GM12878 (cell line): Measurements from ENCODE around the gene LGALS9. TPM values are rescaled to one million over a fixed set of nuclear protein-coding genes. Genes with fewer than 3 reads are reported as not detected.
A peak's percentile ranks its signal among the peaks of the same experiment; 100 is the strongest.

Experiments used
- ATAC-seq: fragments of 200-7000 bp; cut with Tn5 transposase; 3 replicates; pipeline ENCODE4 v1.9.1; 2020; ENCODE audit warnings: mild to moderate bottlenecking, moderate library complexity
- BruUV-seq: library from RNA; stranded (reverse); fragments of 400-500 nt; replicated peaks from 2 replicates; lab custom pipeline; 2021; lab: Mats Ljungman, UMichigan
- CTCF ChIA-PET: fragments of 300-600 bp; sonication (Branson Sonifier 250); formaldehyde crosslinking; extraction: SDS; loops from one replicate; lab custom pipeline; 2021; ENCODE audit warnings: inconsistent platforms; lab: Yijun Ruan, JAX
- POLR2A ChIA-PET: fragments of 350-600 bp; formaldehyde crosslinking; extraction: SDS; loops from one replicate; lab custom pipeline; 2021; ENCODE audit warnings: inconsistent platforms; lab: Charles Lee
- RAD21 ChIA-PET: fragments of 300-600 bp; sonication (Branson Sonifier 250); formaldehyde crosslinking; loops from one replicate; lab custom pipeline; 2023; ENCODE audit warnings: antibody characterized with exemption; ENCODE audit not compliant: unreplicated experiment; lab: Charles Lee
- SMC1A ChIA-PET: fragments of 300-600 bp; sonication (Branson Sonifier 250); formaldehyde crosslinking; loops from one replicate; lab custom pipeline; 2023; ENCODE audit not compliant: unreplicated experiment, uncharacterized antibody; lab: Charles Lee
- DNase-seq: peaks from one replicate; pipeline ENCODE4 v3.0.0-alpha.2; 2011; ENCODE audit warnings: low read depth, low spot score
- FAIRE-seq: peaks from 3 replicates; lab custom pipeline; 2011; peaks lifted over from hg19 to GRCh38; lab: Jason Lieb, UNC
- H2AFZ ChIP-seq: 2 replicates; pipeline ENCODE4 v1.6.0; 2011; ENCODE audit warnings: low read depth, low read length, control low read depth; ENCODE audit not compliant: control insufficient read depth
- H3K27ac ChIP-seq: 2 replicates; pipeline ENCODE4 v1.5.1; 2011; ENCODE audit warnings: control low read depth; ENCODE audit not compliant: control insufficient read depth, insufficient read depth
- H3K27me3 ChIP-seq, 2 experiments: replicated peaks in 1 of 2; 2 replicates each; pipeline versions ENCODE4 v1.6.0 to v1.6.1; 2011; ENCODE audit warnings: low read length in 1 of 2; ENCODE audit not compliant: control insufficient read depth in 2 of 2, insufficient read depth in 2 of 2
- H3K36me3 ChIP-seq, 2 experiments: 2 replicates each; pipeline ENCODE4 v1.5.1; 2011; ENCODE audit warnings: low read length in 1 of 2; ENCODE audit not compliant: control insufficient read depth in 2 of 2, insufficient read depth in 2 of 2
- H3K4me1 ChIP-seq: 2 replicates; pipeline ENCODE4 v1.6.1; 2011; ENCODE audit warnings: mild to moderate bottlenecking, low read length, moderate library complexity, mixed read lengths; ENCODE audit not compliant: control insufficient read depth, insufficient read depth
- H3K4me2 ChIP-seq: 2 replicates; pipeline ENCODE4 v1.6.0; 2011; ENCODE audit warnings: control low read depth; ENCODE audit not compliant: control insufficient read depth, insufficient read depth
- H3K4me3 ChIP-seq: fragments of 200-600 bp; sonication (generic); 2 replicates; pipeline ENCODE4 v1.5.1; 2016
- H3K79me2 ChIP-seq: 2 replicates; pipeline ENCODE4 v1.6.0; 2011; ENCODE audit warnings: low read length; ENCODE audit not compliant: control insufficient read depth, insufficient read depth
- H3K9ac ChIP-seq: 2 replicates; pipeline ENCODE4 v1.8.0; 2011; ENCODE audit warnings: low read length, control low read depth, mixed read lengths; ENCODE audit not compliant: control insufficient read depth, insufficient read depth
- H3K9me3 ChIP-seq: replicated peaks from 3 replicates; pipeline ENCODE4 v1.5.1; 2011; ENCODE audit warnings: mild to moderate bottlenecking, low read length; ENCODE audit not compliant: control insufficient read depth, insufficient read depth
- H4K20me1 ChIP-seq: 2 replicates; pipeline ENCODE4 v1.6.0; 2011; ENCODE audit not compliant: control insufficient read depth, insufficient read depth
- ATF7 ChIP-seq: fragments of 450-650 bp; IDR thresholded peaks from 2 replicates; pipeline ENCODE4 v1.6.1; 2016; ENCODE audit warnings: low read depth, mild to moderate bottlenecking
- EED ChIP-seq: sonication (generic); IDR thresholded peaks from 2 replicates; pipeline ENCODE4 v1.6.1; 2016; ENCODE audit warnings: antibody characterized with exemption, low read depth
- HDAC6 ChIP-seq: fragments of 200-600 bp; sonication (generic); IDR thresholded peaks from one replicate; pipeline ENCODE4 v1.8.0; 2017; ENCODE audit warnings: antibody characterized with exemption; ENCODE audit not compliant: unreplicated experiment
- JUNB ChIP-seq: IDR thresholded peaks from 2 replicates; pipeline ENCODE4 v1.6.1; 2016; ENCODE audit warnings: antibody characterized with exemption, mild to moderate bottlenecking
- MEF2B ChIP-seq: fragments of 450-650 bp; IDR thresholded peaks from 2 replicates; pipeline ENCODE4 v1.6.1; 2018; ENCODE audit warnings: mild to moderate bottlenecking, moderate library complexity; ENCODE audit not compliant: partially characterized antibody, poor library complexity, severe bottlenecking
- NFYB ChIP-seq: IDR thresholded peaks from 2 replicates; pipeline ENCODE4 v1.6.1; 2011; ENCODE audit warnings: low read depth, mild to moderate bottlenecking, low read length, improper control_type of control experiment, moderate library complexity; ENCODE audit not compliant: insufficient read depth
- RAD51 ChIP-seq: fragments of 450-650 bp; IDR thresholded peaks from 2 replicates; pipeline ENCODE4 v1.6.1; 2016; ENCODE audit warnings: moderate library complexity, mild to moderate bottlenecking, inconsistent platforms
- RUNX3 ChIP-seq: IDR thresholded peaks from 2 replicates; pipeline ENCODE4 v1.6.1; 2012; ENCODE audit warnings: low read length, inconsistent platforms
- ZNF384 ChIP-seq: IDR thresholded peaks from 2 replicates; pipeline ENCODE4 v1.6.1; 2012; ENCODE audit warnings: low read depth, mild to moderate bottlenecking, low read length, improper control_type of control experiment, borderline replicate concordance
- WGBS: methylation state at CpG from one replicate; pipeline ENCODE4 v1.1.6; 2016; ENCODE audit warnings: low lambda C conversion rate; ENCODE audit not compliant: insufficient replicate concordance, insufficient coverage; ENCODE audit errors: missing lambda C conversion rate; 5-methylcytosine and 5-hydroxymethylcytosine counted together
- in situ Hi-C: fragments of 300-500 bp; cut with MboI; formaldehyde crosslinking; loops from 9 replicates; pipeline ENCODE4 v1.14.3; 2018; ENCODE audit warnings: mixed read lengths
- intact Hi-C: fragments of 100-400 bp; cut with micrococcal nuclease; formaldehyde crosslinking; loops from one replicate; pipeline ENCODE4 v1.14.2; 2022; ENCODE audit not compliant: unreplicated experiment
- polyA plus RNA-seq, 11 experiments: library from polyadenylated mRNA; depleted of rRNA in 4 of 11; unstranded in 6 of 11; stranded (reverse) in 5 of 11; fragments of >200 nt; fragmentation: Nextera tagmentation in 4 of 11; fragmentation: Illumina TruSeq in 1 of 11; extraction: Ambion mirVana in 4 of 11; extraction: Trizol in 1 of 11; gene quantifications; 1 replicate in 1 of 11; 2 replicates in 10 of 11; pipeline versions ENCODE4 v1.2.1 to v1.2.3, GENCODE V29; 2011 to 2016; ENCODE audit warnings: inconsistent platforms in 2 of 11, missing spikeins in 2 of 11, low read depth in 1 of 11
- total RNA-seq, 4 experiments: library from RNA; depleted of rRNA in 3 of 4; stranded (reverse); fragments of >200 nt in 3 of 4; fragmentation: Illumina TruSeq in 1 of 4; extraction: Trizol in 1 of 4; gene quantifications; 2 replicates each; pipeline versions ENCODE4 v1.2.1 to v1.2.3, GENCODE V29; 2013 to 2021

Gene LGALS9
- total and polyA plus RNA-seq, 10 of the 15 experiments (the other 5 are each of a cell fraction or from before 2014, with no cell fraction given), result 22.5 to 294 (median 155) TPM

DNA sequence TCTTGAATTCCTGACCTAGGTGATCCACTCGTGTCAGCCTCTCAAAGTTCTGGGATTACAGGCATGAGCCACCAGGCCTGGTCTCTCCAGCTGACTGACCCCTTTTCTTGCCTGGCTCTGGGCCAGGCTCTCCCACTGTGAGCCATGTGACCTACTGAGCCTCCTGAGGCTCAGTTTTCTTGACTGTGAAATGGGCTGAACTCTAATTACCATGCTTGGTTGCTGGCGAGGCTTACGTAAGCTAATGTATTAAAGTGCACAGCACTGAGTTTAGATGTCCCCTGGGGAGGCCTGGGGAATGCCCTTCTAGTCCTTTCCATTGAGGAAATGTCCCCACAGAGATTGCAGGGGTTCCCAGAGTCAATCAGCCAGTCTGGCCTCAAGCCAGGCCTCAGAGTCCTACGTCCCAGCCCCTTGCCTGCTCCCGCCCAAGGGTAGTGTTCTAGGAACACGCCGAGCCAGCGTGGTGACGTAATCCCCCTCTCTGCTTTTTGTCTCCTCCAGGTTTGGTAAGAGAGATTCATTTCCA lies 45.8 kb upstream of the LGALS9 start:
- intact Hi-C loops, result no loop called here
- H3K4me1 ChIP-seq, result peaks cover 7% of the 10 kb centered on the region
- H3K27ac ChIP-seq, result peak overlapping the region; percentile 10; the same call in 1 of the 2 replicates
- H3K79me2 ChIP-seq, result peaks cover 3% of the 10 kb centered on the region; the same call in 1 of the 2 replicates
- no peaks in the 10 kb centered on the region for H3K9me3 ChIP-seq
- no TSS peak for BruUV-seq
- in situ Hi-C loops, result loop anchor here (10.0 kb wide), 1 partner anchor 200 kb away; no protein-coding TSS in a partner anchor
- no peak overlapping the region for H3K9ac ChIP-seq
- H2AFZ ChIP-seq, result no peak overlapping the region
- no peak for TF ChIP-seq HDAC6
- peak; percentile 17; the same call in 1 of the 2 replicates for TF ChIP-seq RAD51
- no peak for TF ChIP-seq NFYB
- TF ChIP-seq ATF7, result peak; percentile 25; the same call in 1 of the 2 replicates
- TF ChIP-seq RUNX3, result peak; percentile 8; the same call in 1 of the 2 replicates
- TF ChIP-seq EED, result peak; percentile 51; the same call in 1 of the 2 replicates
- TF ChIP-seq ZNF384, result no peak
- TF ChIP-seq JUNB, result 0 out of 2 replicates have a peak, but pooled peaks have one; percentile 9
- TF ChIP-seq MEF2B, result peak; percentile 43
- DNase-seq, result no peak
- RAD21 ChIA-PET, result interaction anchor here (1.0 to 2.0 kb wide), 6 partner anchors 14 to 129 kb away, joined by 3 to 9 read pairs (median 6); partner anchors contain the start of gene KSR1
- H3K4me3 ChIP-seq, result no peak overlapping the region
- CTCF ChIA-PET, result interaction anchor here (0.6 to 2.8 kb wide), 4 partner anchors 15 to 130 kb away, joined by 3 to 8 read pairs (median 6); partner anchors contain the start of gene KSR1
- POLR2A ChIA-PET, result no interaction called here
- 51% methylated on average over 9 of the region's 9 CpGs for WGBS
- no peaks in the 10 kb centered on the region for H3K27me3 ChIP-seq
- SMC1A ChIA-PET, result interaction anchor here (1.2 to 1.8 kb wide), 2 partner anchors 40 to 127 kb away, joined by 3 to 9 read pairs; no protein-coding TSS in a partner anchor
- H3K36me3 ChIP-seq, result peaks cover 3 to 43% of the 10 kb centered on the region in 2 experiments; a peak in 2 of 4 replicates
- ATAC-seq, result peak; percentile 59
- no peak for FAIRE-seq
- H4K20me1 ChIP-seq, result no peaks in the 10 kb centered on the region
- H3K4me2 ChIP-seq, result no peak overlapping the region
